KBM-7 (cell line): ENCODE data around the gene TNRC6B.

Source experiments
- DNase-seq: peaks from one replicate; pipeline ENCODE4 v3.0.0-alpha.2; 2015
- in situ Hi-C: fragments of 300-500 bp; cut with MboI; formaldehyde crosslinking; loops from 2 replicates; pipeline ENCODE4 v1.14.3; 2020; ENCODE audit warnings: low sequenced_read_pairs, low pct_unique_long_range_greater_than_20kb, mixed read lengths

Gene TNRC6B

GRCh38 chr22:40234658-40235057 is 56.9 kb downstream of the TNRC6B start:
- DNase-seq = no peak
- in situ Hi-C loops = no loop called here

GRCh38 chr22:40235308-40235707 is 57.6 kb downstream of the TNRC6B start:
- DNase-seq = no peak
- in situ Hi-C loops = no loop called here

DNA sequence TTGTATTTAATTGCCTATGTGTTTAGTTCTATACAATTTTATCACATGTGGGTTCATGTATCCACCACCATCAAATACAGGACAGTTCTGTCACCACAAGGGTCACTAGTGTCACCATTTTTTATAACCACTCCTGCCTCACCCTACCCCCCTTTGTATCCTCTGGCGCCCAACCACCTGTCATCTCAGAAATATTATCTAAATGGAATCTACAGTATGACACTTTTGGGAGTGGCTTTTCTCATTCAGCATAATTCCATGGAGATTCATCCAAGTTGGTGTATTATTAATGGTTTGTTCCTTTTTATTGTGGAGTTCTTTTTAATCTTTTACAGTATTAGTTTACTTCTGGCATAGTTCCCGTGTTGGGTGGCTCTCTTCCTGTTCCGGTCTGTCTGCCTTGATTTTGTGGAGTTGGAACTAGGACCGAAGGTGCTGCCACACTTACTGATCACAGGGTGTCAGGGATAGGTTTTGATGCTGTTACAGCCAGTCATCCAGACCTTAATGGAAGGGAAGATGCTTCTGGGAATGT is 58.5 kb downstream of the TNRC6B start:
- in situ Hi-C loops = no loop called here
- no peak for DNase-seq

GRCh38 chr22:40237241-40237640 is 59.5 kb downstream of the TNRC6B start:
- in situ Hi-C loops = no loop called here
- DNase-seq = no peak

DNA sequence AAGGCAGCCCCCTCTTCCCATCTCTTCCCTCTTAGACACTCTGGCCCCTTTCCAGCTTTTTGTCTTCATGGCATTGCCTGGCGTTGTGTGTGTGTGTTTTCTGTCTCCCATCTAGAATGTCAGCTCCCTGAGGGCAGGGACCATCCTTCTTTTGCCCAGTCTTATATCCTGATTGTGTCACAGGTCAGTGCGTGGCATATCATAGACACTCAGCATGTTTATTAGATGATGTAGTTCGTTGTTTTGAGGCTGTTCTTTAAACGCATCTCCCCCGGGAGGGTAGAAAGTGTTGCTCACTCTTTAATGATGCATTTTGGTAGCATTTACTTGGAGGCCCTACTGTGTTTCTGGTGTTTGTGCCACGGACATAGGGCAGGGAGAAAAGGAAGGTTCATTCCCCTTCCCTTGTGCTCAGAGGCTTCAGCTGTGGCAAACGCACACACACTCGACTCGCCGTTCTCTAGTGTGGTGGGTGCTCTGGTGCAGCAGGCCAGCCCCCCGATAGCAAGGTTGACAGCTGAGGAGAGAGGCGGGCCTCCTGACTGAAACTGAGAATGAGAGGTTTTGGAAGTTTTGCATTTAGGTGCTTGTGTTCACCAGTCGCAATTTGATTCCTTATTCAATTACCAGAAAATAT is 60.2 kb downstream of the TNRC6B start:
- in situ Hi-C loops = no loop called here
- DNase-seq = no peak

- DNase-seq = no peak
Measured at GRCh38 chr22:40238425-40239344, 61.0 kb downstream of the TNRC6B start.

GRCh38 chr22:40239345-40239683 is 61.6 kb downstream of the TNRC6B start:
- DNase-seq = no peak
- in situ Hi-C loops = no loop called here

More at GRCh38 chr22:40238425-40239344, 61.0 kb downstream of the TNRC6B start:
- in situ Hi-C loops = no loop called here

- in situ Hi-C loops = no loop called here
Measured at GRCh38 chr22:40240160-40240559, 62.4 kb downstream of the TNRC6B start.

DNA sequence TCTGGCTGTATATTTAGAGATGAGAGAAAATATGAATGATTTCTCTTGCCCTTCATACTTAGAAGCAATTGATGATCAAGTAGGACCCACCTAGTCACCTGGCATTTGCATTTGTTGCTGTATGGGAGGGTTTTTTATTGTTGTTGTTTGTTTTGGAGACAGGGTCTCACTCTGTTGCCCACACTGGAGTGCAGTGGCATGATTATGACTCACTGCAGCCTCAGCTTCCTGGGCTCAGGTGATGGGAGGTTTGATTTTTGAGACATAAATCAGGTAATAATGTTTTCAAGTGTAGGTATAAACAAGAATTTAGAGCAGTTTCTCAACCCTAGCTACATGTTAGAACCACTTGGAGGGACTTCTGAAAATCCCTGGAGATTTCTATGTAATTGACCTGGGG is 63.0 kb downstream of the TNRC6B start:
- in situ Hi-C loops = no loop called here

More at GRCh38 chr22:40240160-40240559, 62.4 kb downstream of the TNRC6B start:
- no peak for DNase-seq

GRCh38 chr22:40241200-40241763 is 63.6 kb downstream of the TNRC6B start:
- in situ Hi-C loops = no loop called here

More for the DNA sequence above, 63.0 kb downstream of the TNRC6B start:
- no peak for DNase-seq

GRCh38 chr22:40243891-40244290 is 66.2 kb downstream of the TNRC6B start:
- in situ Hi-C loops = no loop called here
- peak; percentile 53 for DNase-seq

More at GRCh38 chr22:40241200-40241763, 63.6 kb downstream of the TNRC6B start:
- DNase-seq = no peak

DNA sequence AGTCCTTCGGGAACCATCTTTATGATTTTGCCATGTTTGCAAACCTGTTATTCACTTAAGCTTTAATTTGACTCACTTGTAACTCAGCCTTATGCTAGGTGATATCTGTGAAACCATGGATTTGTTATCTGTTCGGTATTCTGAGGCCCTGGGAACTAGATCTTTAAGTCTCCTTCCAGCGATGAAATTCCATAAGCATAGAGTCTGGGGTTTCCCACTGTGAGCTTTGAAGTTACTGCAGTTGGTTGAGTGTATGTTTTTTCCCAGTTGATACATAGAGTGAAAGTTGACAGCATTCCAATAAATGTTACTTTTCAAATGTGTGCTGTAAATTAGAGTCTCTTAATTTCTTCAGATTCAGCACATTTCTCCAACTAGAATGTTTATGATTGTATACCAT is 66.9 kb downstream of the TNRC6B start:
- in situ Hi-C loops = no loop called here
- no peak for DNase-seq

GRCh38 chr22:40247976-40248375 is 70.3 kb downstream of the TNRC6B start:
- in situ Hi-C loops = no loop called here
- no peak for DNase-seq

GRCh38 chr22:40249286-40249685 is 71.6 kb downstream of the TNRC6B start:
- in situ Hi-C loops = no loop called here
- DNase-seq = no peak

DNA sequence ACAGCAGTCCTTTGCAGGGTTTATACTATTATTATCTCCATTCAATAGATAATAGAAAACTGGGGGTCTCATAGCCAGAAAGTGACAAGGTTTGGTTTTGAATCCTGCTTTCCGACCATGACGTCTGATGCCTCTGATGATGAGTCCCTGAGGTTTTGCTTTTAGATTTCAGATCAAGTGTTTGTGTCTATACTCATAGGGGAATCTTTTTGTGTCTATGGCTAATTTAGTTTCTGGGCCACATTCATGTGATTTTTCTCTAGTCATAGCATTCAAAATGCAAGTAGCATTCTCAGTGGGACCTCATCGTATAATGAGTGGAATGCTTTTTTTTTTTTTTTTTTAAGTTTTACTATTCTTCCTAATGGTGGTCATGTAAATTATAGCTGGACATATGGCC is 72.9 kb downstream of the TNRC6B start:
- DNase-seq = no peak
- in situ Hi-C loops = no loop called here

DNA sequence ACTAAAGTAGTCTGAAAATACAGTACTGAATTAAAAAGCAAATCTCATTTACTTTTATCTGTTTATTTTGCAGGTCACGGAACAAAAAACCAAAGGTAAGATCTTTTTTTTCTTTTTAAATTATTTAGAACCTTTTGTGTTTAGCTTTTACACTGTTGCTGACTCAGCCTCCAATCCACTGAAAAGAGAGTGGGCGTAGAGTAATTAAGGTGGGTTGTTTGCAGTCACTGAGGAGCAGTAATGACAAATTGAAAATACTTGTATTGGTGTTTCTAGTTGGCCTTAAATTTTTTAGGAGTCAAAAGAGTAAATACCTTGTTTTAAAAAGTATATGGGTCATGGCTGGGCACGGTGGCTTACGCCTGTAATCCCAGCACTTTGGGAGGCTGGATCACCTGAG is 73.4 kb downstream of the TNRC6B start:
- in situ Hi-C loops = no loop called here

GRCh38 chr22:40252146-40252545 is 74.4 kb downstream of the TNRC6B start:
- DNase-seq = no peak
- in situ Hi-C loops = no loop called here

More for the DNA sequence above, 73.4 kb downstream of the TNRC6B start:
- no peak for DNase-seq

GRCh38 chr22:40256516-40256915 is 78.8 kb downstream of the TNRC6B start:
- in situ Hi-C loops = no loop called here
- DNase-seq = no peak

DNA sequence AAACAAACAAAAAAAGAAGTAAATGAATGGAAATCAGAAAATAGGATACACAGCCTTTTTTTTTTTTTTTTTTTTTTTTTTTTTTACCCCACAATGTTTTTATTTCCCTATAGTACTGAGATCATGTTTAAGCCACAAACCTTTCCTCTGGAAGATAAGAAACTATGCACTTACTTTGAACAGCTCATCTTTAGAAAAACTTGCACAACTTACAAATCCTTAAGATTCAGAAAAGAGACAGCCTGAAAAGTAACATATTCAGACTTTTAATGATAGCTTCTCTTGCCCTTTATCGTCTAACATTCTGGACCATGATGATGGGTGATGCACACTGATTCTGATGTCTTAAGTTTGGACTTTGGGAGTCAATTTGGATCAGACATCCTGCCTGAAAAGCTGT is 80.3 kb downstream of the TNRC6B start:
- DNase-seq = no peak
- in situ Hi-C loops = no loop called here

DNA sequence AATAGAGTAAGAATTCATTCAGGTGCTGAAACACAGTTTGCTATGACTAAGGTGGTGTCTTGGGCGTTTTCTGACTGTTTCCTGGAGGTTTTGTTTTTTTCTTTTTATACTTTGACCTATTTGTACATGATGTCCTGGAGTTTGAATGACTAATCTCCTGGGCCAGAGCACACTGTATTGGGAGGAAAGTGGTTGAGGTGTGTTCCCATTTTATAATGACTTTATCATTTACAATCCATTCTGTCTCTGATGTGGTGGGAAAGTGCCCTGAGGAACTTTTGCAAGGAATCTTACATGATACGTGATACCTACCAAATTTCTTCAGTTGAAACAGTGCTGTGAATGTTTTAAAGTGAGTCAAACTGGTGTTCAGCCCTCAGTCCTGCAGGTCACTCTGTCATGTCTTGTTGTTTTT is 80.8 kb downstream of the TNRC6B start:
- in situ Hi-C loops = no loop called here

More for the DNA sequence above, 80.8 kb downstream of the TNRC6B start:
- DNase-seq = no peak
